Fibroblast of peridontal ligament (primary cell): ENCODE data around the gene PANK4.

ENCODE experiments used
- DNase-seq: peaks from one replicate; pipeline ENCODE4 v3.0.0-alpha.2; 2010; ENCODE audit errors: extremely low read depth

Gene PANK4

DNA sequence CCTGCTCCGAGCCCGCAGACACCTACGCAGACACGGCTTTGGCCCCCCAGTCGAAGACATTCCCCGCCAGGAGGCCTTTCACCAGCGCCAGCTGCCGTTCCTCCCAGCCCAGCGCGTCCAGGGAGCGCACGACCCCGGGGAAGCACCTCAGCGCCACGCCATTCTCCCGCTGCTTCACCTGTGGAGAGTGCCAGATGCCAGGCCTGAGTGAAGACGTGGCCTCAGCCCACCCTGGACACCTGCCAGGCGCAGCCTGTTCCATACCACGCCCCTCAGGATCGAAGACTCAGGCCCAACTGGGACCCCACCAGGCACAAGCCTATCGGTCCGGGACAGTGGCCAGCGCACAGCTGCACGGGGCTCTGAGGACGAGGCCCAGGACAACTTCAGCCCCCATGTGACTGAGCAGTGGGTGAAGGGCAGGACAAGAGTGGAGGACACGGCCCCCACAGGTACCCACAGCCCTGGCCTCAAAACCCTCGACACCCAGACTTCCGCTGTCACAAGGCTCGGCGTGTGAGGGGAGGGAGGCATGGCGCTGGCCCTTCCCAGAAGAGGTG, 13.5 kb downstream of the PANK4 start:
- no peak for DNase-seq

DNA sequence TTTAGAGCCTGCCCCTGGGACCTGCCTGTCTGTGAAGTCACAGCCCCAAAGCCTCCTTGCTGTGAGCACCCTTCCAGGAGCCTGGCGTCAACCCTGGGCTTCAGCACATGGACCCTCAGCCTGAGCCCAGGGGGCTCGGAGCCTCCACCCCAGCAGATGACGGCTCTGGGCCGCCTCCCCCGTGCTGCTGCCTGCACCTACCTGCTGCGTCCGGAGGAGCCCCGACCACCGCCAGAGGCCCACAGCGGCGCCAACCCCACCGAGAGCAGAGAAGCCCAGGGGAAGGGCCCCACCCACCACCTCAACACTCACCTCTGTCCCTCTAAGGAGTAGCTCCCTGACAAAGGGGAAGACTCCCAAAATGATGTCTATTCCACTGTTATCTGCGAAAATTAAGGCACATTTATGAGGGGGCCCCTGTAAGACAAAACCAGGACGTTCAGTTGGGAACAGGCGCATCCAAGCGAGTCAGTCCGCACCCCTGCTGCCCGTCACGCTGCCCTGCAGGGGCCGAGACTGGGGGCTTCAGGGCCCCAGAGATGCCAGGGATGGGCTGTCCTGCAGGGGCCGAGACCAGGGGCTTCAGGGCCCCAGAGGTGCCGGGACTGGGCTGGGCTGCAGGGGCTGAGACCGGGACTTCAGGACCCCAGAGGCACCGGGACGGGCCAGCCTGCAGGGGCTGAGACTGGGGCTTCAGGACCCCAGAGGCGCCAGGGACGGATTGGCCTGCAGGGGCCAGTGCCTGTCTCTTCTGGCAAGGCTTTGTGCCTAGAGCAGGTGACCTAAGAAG, 15.8 kb downstream of the PANK4 start:
- DNase-seq, result no peak

DNA sequence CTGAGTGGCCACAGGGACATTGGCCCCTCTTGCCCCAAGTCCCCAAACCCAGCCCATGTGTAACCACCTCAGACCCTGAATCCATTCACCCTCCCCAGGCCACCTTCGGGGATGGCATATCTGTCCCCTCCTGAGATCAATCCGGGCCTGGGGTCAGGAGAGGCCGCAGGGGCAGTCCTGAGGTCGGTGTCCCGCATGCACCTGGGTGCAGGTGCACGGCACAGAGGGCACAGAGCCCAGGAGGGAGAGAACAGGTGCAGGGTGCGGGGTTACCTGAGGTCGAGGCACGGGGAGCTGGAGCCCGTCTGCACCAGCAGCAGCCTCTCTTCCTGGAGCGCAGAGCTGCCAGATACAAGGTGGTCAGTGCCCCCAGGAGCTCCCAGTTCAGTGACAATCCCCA, 16.8 kb downstream of the PANK4 start:
- DNase-seq, result no peak

DNA sequence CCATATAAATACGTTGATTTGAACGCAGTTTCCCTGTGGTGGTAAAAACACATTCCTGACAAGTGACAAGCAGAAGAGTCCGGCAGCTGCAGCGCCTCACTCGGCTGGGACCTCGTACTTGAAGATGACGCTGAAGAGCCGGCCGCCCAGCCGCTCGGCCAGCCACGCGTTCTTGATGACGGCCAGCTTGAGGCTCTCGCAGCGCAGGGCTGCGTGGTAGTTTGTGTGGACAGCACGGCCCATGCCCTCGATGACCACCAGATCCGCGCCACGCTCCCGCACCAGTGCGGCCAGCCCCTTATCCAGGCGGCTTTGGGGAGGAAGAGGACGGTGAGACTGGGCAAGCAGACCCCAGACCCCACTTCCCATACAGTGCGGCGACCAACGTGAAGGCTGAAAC, 17.6 kb downstream of the PANK4 start:
- no peak for DNase-seq

DNA sequence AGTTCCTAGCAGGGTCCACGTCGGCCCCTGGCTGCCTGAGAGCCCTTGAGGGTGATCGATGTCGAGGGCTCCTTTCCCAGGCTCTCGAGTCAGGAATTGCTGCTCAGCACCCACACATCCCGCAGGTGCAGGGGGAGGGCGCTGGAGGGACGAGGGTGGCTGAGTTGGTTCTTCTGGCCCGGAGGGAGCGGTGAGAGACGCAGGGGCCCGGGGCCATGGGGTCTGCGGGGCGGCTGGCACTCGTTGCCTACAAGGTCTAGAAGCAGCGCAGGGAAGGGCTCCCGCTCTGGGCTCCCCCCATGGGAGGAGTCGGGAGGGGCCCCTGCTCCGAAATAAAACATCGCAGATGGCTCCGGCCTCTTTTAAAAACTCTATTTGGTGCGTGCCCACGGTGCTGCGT, 18.2 kb downstream of the PANK4 start:
- no peak for DNase-seq

DNA sequence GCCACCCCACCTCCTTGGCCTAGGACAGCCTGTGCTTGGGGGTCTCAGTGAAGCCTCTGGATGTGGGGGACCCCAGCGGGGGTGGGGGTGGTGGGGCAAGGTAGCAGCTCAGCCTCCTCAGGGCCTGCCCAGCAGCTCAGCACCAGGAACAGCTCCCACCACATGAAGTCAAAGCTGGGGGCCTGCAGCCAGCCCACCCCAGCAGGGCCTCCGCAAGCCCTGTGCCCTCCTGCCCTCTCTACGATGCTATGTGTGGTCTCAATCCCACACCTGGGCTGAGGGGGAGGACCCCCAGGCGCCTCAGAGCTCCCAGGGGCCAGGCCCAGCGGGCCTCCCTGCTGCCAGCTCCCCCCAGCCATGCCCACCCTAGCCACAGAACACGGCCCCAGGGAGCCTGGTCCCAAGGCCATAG, 18.6 kb downstream of the PANK4 start:
- no peak for DNase-seq

DNA sequence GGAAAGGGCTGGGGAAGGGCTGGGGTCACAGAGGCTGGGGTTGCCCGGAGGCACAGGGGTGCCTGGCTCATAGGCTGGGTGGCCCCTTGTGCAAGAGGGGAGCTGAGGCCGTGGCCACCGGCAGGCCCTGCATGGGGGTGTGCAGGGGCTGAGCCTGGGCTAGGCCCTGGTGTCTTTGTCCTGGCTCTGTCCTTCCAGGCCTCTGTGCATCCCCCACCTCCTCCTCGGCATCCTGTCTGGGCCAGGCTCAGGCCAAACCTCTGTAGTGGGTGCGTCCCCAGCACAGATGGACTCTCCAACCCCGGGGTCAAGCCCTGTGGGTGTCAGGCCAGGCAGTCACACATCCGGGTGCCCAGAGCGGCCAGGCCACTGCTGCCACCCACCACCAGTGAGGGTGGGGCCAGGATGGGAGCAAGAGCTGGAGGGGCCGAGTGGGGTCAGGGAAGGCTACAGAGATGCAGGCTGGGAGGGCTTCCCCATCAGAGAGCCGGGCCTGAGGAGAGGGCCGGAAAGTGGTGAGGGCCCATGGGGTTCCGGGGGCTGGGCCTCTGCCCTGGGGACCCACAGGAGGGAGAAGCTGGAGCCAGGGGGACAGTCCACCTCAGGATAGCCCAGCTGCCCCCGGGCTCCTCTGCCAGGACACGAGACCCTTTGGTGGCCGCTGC, 19.4 kb downstream of the PANK4 start:
- no peak for DNase-seq

DNA sequence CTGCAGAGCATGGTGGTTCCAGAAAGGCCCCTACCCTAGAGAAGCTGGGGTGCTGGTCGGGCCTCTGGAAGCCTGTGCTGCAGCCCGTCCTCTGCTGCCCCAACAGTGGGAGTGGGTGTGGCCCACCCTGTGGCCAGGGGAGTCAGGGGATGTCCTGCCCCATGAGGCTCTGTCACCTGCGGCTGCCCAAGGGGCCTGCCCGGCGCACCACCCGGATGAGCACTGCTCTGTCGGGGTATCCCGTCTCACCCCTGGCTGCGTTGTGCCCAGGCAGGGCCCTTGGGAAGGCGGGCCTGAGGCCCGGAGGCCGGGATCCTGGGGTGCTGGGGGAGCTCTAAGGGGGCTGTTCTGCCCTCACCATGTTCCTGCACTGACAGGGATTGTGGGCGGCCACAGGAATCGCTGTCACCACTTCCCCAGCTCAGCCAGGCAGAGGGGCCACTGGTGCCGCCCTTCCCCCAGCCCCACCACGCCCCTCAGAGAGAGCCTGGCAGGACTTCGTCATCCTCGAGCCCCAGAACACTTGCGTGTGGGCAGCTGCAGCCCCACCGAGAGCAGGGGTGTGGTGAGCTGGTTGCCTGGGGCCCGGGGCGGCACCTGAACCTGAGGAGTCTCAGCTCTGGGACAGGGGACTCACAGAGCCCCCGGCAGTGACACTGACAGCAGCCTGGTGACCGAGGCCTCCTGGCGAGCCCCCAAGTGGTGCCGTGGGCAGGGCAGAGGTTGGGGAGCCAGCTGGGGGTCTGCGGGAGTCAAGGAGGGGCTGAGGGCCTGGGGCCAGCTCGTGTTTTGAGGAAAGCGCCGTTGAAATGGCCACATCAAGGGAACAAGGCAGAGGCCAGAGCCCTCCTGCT, 20.2 kb downstream of the PANK4 start:
- DNase-seq, result no peak

DNA sequence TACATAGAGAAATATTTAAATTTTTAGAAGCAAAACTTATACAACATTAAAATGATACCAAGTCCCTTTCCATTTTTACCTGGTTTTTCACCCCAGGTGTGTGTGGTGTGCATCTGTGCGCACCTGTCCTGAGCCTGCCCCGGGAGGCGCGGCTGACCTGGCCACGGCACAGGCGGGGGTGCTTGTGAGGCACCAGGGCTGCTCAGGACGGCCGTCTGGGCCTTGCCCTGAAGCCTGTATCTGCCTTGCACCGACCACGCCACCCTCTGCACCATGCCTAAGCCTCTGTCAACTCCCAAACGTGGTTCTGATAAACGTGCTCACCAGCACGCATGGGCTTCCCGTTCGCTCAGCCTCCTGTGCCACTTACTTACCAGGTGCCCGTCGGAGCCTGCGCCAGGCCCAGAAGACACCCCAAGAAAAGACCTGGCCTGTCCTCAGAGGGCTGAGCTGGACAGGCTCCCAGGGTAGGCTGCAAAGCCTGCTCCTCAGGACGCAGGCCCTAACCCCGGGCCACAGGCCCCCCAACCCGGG, 20.9 kb downstream of the PANK4 start:
- no peak for DNase-seq

DNA sequence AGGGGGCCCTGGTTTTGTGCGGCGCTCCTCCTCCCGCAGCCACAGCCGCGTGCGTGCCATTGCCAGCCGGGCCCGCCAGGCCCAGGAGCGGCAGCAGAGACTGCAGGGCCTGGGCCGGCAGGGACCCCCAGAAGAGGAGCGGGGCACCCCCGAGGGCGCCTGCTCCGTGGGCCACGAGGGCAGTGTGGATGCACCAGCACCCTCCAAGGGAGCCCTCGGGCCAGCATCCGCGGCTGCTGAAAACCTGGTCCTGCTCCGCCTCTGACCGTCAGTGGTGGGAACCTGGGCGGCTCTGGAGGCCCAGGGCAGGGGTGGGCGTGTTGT, 21.5 kb downstream of the PANK4 start:
- DNase-seq, result no peak

DNA sequence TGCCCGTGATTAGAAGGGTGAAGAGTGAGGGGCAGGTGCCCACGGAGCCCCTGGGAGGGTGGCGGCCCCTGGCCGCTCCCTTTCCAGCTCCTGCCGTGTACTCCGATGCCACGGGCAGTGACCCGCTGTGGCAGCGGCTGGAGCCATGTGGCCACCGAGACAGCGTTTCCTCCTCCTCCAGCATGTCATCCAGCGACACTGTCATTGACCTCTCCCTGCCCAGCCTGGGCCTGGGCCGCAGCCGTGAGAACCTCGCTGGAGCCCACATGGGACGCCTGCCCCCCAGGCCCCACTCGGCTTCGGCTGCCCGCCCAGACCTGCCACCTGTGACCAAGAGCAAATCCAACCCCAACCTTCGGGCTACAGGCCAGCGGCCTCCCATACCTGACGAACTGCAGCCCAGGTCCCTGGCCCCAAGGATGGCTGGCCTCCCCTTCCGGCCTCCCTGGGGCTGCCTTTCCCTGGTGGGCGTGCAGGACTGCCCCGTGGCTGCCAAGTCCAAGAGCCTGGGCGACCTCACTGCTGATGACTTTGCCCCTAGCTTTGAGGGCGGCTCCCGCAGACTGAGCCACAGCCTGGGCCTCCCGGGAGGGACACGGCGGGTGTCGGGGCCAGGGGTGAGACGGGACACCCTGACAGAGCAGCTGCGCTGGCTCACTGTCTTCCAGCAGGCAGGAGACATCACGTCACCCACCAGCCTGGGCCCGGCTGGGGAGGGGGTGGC, 22.0 kb downstream of the PANK4 start:
- no peak for DNase-seq

DNA sequence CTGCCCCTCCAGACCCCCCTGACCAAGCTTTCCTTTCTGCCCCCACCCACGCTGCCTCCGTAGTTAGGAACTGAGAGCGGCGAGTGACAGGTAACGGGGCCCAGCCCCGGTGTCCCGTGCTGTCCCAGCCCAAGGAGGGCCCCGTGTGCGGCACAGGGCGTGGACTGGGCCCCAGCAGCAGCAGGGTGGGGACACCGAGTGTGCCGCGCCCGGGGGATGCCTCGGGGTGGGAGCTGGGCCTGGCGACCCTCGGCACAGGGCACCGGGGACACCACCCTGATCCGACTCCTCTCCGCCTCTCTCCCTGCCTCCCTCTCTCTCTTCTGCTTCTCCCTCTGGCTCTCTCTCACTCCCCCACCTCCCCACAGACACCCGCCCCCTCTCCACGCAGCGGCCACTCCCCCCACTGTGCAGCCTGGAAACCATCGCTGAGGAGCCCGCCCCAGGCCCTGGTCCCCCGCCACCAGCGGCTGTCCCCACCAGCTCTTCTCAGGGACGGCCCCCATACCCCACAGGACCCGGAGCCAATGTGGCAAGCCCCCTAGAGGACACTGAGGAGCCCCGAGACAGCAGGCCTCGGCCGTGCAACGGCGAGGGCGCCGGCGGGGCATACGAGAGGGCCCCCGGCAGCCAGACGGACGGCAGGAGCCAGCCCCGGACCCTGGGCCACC, 22.7 kb downstream of the PANK4 start:
- DNase-seq, result no peak

DNA sequence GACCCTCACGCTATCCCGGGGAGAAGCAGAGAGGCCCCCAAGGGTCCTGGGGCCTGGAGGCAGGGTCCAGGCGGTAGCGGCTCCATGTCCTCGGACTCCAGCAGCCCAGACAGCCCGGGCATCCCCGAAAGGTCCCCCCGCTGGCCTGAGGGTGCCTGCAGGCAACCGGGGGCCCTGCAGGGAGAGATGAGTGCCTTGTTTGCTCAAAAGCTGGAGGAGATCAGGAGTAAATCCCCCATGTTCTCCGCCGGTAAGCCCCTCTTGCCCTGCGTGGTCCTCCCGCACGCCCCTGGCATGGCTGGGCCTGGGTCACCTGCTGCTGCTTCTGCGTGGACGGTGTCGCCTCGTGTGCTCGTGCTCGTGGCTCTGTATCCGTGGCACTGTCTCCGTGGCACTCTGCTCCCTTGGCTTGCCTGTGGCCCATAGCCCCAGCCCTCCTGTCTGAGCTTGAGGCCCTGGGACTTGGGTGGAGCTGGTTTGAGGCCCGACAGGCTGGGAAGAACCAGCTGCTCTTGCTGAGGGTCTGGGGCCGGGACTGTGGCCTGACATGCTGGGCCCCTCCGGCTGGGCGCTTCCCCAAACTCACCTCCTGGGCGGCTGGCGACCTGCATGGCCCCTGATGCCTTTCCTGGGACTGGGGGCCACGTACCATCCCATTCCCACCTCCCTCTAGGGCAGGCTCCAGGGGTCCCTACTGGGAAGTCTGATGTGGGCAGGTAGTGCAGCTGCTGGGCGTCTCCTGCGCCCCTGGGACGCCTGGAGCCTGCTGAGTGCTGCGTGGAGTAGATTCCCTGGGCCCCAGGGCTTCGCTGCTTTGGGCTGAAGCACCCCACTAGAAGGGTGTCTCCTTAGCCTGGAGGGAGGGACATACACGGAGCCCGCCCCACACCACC, 23.5 kb downstream of the PANK4 start:
- DNase-seq, result no peak

DNA sequence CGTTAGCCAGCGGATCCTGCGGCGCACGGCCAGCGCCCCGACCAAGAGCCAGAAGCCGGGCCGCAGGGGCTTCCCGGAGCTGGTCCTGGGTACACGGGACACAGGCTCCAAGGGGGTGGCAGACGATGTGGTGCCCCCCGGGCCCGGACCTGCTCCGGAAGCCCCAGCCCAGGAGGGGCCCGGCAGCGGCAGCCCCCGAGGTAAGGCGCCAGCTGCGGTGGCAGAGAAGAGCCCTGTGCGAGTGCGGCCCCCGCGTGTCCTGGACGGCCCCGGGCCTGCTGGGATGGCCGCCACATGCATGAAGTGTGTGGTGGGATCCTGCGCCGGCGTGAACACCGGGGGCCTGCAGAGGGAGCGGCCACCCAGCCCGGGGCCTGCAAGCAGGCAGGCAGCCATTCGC, 24.2 kb downstream of the PANK4 start:
- DNase-seq, result no peak

DNA sequence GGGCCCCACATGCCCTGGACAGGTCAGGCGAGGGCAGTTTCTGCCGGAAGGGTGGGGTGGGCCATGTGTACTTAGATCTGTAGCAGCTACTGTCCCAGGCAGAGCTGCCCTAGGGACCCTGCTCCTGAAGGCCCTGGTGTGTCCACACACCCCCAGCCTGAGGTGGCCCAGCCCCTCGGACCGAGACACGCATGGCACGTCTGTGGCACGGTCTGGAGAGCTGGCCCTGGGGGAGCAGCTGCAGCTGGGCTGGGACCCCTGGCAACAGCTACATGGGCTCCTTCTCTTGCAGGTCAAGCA, 24.6 kb downstream of the PANK4 start:
- no peak for DNase-seq

DNA sequence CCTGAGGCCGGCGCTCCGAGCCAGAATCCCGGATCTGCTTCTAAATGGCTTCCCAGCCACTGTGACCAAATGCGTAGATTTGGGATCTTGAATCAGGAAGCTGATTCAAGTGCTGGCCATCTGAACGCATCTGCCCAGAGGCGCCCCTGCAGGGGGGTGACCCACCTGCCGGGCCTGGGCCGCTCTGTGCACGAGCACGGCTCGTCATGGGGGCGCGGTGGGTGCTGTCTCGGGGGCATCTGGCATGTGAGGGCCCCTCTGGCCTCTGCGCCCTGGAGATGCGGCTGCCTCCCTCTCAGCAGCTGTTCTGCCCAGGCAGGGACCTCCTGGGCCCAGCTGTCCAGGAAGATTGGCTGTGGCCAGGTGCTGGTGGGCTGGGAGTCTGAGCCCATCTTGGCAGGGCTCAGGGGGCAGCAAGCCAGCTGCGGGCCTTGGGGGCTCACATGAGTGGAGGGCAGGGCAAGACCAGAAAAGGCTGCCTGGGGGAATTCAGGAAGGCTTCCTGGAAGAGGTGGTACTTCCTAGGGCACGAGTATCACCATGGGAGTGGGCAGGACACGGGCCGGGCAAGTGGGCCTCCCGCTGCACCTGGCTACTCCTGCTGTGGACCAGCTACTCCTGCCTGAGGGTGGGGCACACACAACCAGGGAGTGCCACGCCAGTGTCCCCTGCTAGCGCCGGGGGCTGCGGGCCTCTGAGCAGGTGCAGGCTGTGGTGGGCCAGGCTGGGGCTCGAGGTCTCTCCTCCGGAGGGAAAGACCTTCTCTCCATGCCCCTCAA, 25.2 kb downstream of the PANK4 start:
- no peak for DNase-seq

DNA sequence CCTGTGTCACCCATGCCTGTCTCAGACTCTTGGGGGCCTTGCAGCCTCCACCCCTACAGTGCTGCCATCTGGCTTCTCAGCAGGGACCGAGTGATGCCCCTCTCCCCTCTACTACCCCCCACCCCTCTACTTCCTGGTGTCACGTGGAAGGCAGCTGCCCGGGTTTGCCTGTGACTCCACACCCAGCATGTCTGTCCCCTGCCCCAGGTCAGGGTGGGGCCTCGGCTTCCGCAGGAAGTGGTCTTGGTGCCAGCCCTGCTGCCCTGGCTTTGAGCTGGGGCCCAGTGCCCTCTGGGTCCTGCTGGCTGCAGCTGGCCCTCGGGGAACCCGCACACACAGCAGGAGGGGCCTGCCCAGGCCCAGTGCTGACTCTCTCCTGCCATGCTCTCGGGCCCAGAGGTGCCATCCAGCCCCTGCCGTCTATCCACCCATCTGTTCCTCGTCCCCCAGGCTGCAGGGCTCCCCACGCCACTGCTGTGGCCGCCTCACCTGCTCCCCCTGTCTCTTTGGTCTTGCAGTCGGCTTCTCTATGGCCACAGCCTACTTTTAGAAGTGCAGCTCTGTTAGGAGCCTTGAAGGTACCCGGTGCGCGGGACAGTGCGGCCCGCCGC, 26.3 kb downstream of the PANK4 start:
- DNase-seq, result no peak

DNA sequence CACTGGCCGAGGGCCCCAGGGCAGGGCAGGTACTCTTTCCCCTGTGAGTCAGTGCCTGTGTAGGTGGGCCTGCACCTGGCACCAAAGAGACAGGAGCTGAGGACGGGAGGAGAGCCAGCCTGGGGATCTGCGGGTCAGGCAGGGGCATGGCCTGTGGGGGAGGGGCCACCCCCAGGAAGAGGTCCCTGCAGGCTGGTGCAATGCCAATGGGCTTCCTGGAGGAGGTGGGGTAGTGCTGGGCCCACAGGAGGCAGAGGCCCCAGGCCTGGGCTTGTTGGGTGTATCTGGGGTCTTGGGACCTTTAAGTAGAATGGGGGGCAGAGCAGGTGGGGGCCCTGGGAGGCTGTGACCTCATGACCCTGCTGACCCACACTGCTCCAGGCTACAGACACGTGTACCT, 27.1 kb downstream of the PANK4 start:
- DNase-seq, result no peak

DNA sequence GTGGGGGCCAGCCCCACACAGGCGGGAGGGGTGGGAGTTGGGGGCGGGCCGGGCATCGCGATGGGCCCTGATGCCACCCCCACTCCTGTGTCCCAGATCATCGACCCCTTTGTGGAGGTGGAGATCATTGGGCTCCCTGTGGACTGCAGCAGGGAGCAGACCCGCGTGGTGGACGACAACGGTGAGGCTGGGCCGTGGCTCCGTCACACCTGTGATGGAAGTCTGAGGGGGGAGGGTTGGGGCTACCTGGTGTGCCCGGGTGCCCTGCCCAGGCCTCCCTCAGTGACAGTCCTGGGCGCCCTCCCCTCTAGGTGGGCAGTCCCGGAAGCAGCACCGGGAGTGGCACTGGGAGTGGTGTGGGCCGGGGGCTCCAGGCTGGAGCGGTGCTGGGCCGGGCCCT, 27.7 kb downstream of the PANK4 start:
- no peak for DNase-seq
